Measurements from ENCODE around the gene HES7. TPM values are rescaled to one million over a fixed set of nuclear protein-coding genes. Genes with fewer than 3 reads are reported as not detected.

The HES7 gene
- total and polyA plus RNA-seq, 4 donors: not detected

DNA sequence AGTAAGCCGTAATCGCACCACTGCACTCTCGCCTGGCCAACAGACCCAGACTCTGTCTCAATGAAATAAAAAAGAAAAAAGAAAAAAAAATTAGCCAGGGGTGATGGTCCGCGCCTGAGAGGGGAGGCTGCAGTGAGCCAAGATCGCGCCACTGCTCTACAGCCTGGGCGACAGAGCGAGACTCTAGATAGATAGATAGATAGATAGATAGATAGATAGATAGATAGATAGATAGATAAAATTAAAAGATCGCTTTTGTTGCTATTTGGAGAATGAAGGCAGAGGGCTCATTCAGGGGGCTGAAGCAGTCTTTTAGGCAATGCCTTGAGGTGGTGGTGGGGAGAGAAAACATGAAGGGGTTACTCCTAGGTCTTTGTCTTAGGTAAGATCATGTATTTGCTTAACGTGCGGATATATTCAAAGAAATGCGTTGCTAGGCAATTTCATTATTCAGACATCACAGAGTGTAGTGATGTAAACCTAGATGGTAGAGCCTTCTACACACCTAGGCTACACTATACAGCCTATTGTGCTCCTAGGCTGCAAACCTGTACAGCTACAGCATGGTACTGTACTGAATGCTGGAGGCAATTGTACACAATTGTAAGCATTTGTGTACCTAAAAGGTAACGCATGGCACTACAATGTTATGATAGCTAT is 4.3 kb upstream of the HES7 start:
- peaks cover 14 to 36% (median 27%) of the 10 kb centered on the region in 4 donors for H3K4me1 ChIP-seq (ENCODE audit: control insufficient read depth in 4 of 4, insufficient read depth in 4 of 4, low read length in 3 of 4)
- H3K9me3 ChIP-seq (ENCODE audit: control insufficient read depth in 4 of 4, low read length in 3 of 4): no peaks in the 10 kb centered on the region
- no peaks in the 10 kb centered on the region for H3K36me3 ChIP-seq (ENCODE audit: control insufficient read depth in 4 of 4, insufficient read depth in 3 of 4, low read depth in 1 of 4, low read length in 3 of 4)
- WGBS: 73% methylated on average over 14 of the region's 14 CpGs
- H3K27ac ChIP-seq (ENCODE audit: low read depth in 1 of 2, low read length in 2 of 2): no peak overlapping the region
- H3K9ac ChIP-seq (ENCODE audit: low read depth in 1 of 2, low read length in 2 of 2): no peak overlapping the region
- H3K27me3 ChIP-seq (ENCODE audit: control insufficient read depth in 4 of 4, insufficient read depth in 4 of 4, low read length in 3 of 4): peaks cover 2 to 9% (median 5%) of the 10 kb centered on the region in 4 donors
- no peak for DNase-seq (ENCODE audit: low spot score)
- TF ChIP-seq HNF4G (IDR thresholded peaks at IDR 0.05) (no peak), JUND (IDR thresholded peaks at IDR 0.05) (no peak), EGR1 (IDR thresholded peaks at IDR 0.05; ENCODE audit: low read depth in 2 of 2) (no peak), HNF4A (conservative IDR thresholded peaks at IDR 0.05) (no peak), YY1 (IDR thresholded peaks at IDR 0.05) (no peak), GABPA (IDR thresholded peaks at IDR 0.05 in 1 of 2, conservative IDR thresholded peaks at IDR 0.05 in 1 of 2) (no peak), RAD21 (IDR thresholded peaks at IDR 0.05) (no peak)
- TF ChIP-seq, protein P1, sequence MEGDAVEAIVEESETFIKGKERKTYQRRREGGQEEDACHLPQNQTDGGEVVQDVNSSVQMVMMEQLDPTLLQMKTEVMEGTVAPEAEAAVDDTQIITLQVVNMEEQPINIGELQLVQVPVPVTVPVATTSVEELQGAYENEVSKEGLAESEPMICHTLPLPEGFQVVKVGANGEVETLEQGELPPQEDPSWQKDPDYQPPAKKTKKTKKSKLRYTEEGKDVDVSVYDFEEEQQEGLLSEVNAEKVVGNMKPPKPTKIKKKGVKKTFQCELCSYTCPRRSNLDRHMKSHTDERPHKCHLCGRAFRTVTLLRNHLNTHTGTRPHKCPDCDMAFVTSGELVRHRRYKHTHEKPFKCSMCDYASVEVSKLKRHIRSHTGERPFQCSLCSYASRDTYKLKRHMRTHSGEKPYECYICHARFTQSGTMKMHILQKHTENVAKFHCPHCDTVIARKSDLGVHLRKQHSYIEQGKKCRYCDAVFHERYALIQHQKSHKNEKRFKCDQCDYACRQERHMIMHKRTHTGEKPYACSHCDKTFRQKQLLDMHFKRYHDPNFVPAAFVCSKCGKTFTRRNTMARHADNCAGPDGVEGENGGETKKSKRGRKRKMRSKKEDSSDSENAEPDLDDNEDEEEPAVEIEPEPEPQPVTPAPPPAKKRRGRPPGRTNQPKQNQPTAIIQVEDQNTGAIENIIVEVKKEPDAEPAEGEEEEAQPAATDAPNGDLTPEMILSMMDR (IDR thresholded peaks at IDR 0.05; ENCODE audit: low read depth, low read length, missing input control): no peak
- TF ChIP-seq, protein P2, sequence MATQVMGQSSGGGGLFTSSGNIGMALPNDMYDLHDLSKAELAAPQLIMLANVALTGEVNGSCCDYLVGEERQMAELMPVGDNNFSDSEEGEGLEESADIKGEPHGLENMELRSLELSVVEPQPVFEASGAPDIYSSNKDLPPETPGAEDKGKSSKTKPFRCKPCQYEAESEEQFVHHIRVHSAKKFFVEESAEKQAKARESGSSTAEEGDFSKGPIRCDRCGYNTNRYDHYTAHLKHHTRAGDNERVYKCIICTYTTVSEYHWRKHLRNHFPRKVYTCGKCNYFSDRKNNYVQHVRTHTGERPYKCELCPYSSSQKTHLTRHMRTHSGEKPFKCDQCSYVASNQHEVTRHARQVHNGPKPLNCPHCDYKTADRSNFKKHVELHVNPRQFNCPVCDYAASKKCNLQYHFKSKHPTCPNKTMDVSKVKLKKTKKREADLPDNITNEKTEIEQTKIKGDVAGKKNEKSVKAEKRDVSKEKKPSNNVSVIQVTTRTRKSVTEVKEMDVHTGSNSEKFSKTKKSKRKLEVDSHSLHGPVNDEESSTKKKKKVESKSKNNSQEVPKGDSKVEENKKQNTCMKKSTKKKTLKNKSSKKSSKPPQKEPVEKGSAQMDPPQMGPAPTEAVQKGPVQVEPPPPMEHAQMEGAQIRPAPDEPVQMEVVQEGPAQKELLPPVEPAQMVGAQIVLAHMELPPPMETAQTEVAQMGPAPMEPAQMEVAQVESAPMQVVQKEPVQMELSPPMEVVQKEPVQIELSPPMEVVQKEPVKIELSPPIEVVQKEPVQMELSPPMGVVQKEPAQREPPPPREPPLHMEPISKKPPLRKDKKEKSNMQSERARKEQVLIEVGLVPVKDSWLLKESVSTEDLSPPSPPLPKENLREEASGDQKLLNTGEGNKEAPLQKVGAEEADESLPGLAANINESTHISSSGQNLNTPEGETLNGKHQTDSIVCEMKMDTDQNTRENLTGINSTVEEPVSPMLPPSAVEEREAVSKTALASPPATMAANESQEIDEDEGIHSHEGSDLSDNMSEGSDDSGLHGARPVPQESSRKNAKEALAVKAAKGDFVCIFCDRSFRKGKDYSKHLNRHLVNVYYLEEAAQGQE (IDR thresholded peaks at IDR 0.05): no peak
- H3K4me3 ChIP-seq (ENCODE audit: low read depth in 1 of 3, low read length in 3 of 3): no peak overlapping the region

DNA sequence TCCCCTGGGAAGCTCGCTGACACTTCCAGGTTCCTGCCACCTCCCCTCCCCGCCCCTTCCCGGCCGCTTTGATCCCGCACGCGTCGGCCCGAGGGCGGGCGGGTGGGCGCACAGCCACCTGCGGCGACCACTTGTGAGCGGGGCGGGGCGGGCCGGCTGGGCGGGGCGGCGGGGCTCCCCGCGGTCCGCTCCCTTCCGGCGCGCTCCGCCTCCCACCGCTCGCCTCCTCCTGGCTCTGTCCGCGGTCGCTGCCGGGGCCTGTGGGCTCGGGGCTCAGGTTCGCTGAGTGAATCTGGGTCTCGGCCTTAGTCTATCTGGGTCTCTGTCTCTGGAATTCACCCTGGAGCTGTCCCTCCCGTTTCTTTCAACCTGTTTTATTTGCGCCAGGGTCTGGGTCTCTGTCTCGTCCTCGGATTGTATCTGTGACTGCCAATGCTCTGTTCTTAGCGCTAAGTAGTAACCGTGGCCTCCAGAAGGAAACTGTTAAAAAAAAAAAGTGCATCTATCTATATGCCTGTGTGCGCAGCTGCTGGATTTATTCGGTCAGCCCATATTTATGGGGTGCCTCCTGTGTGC is 2.7 kb upstream of the HES7 start:
- Histone ChIP-seq H3K36me3 (ENCODE audit: control insufficient read depth in 4 of 4, insufficient read depth in 3 of 4, low read depth in 1 of 4, low read length in 3 of 4) (no peaks in the 10 kb centered on the region), H3K9ac (ENCODE audit: low read depth in 1 of 2, low read length in 2 of 2) (peak overlapping the region in 1 of 2 donors; percentile 47), H3K9me3 (ENCODE audit: control insufficient read depth in 4 of 4, low read length in 3 of 4) (no peaks in the 10 kb centered on the region), H3K27me3 (ENCODE audit: control insufficient read depth in 4 of 4, insufficient read depth in 4 of 4, low read length in 3 of 4) (peaks cover 5 to 16% (median 7%) of the 10 kb centered on the region in 4 donors), H3K4me1 (ENCODE audit: control insufficient read depth in 4 of 4, insufficient read depth in 4 of 4, low read length in 3 of 4) (peaks cover 20 to 52% (median 41%) of the 10 kb centered on the region in 4 donors), H3K4me3 (ENCODE audit: low read depth in 1 of 3, low read length in 3 of 3) (peak overlapping the region in 1 of 3 donors; percentile 45), H3K27ac (ENCODE audit: low read depth in 1 of 2, low read length in 2 of 2) (no peak overlapping the region)
- WGBS: 2% methylated on average over 45 of the region's 45 CpGs
- DNase-seq (ENCODE audit: low spot score): no peak
- TF ChIP-seq TAF1 (conservative IDR thresholded peaks at IDR 0.05) (no peak), YY1 (IDR thresholded peaks at IDR 0.05) (no peak), GABPA (IDR thresholded peaks at IDR 0.05 in 1 of 2, conservative IDR thresholded peaks at IDR 0.05 in 1 of 2) (no peak), RXRA (IDR thresholded peaks at IDR 0.05) (no peak), SP1 (IDR thresholded peaks at IDR 0.05) (no peak), EGR1 (IDR thresholded peaks at IDR 0.05; ENCODE audit: low read depth in 2 of 2) (no peak), HNF4A (conservative IDR thresholded peaks at IDR 0.05) (no peak), FOXA2 (IDR thresholded peaks at IDR 0.05) (no peak), JUND (IDR thresholded peaks at IDR 0.05) (no peak), HNF4G (IDR thresholded peaks at IDR 0.05) (no peak), NR2F2 (IDR thresholded peaks at IDR 0.05) (no peak), RAD21 (IDR thresholded peaks at IDR 0.05) (no peak)
- TF ChIP-seq, protein P2 (IDR thresholded peaks at IDR 0.05): no peak
- TF ChIP-seq, protein P1 (IDR thresholded peaks at IDR 0.05; ENCODE audit: low read depth, low read length, missing input control): no peak
- TF ChIP-seq, protein P3, sequence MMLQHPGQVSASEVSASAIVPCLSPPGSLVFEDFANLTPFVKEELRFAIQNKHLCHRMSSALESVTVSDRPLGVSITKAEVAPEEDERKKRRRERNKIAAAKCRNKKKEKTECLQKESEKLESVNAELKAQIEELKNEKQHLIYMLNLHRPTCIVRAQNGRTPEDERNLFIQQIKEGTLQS (IDR thresholded peaks at IDR 0.05): no peak
- TF ChIP-seq, protein P4, sequence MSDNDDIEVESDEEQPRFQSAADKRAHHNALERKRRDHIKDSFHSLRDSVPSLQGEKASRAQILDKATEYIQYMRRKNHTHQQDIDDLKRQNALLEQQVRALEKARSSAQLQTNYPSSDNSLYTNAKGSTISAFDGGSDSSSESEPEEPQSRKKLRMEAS (IDR thresholded peaks at IDR 0.05): no peak
